T-helper 1 cell treated with Interleukin-12 subunit alpha and Interleukin-12 subunit beta and Interleukin-4 antibody, amounts not matched to agents 30 μg/mL and 1 μg/mL, for 36 hours (primary cell): ENCODE results near the gene SUCO.

ENCODE experiments used
- H3K27ac Mint-ChIP-seq: one replicate; pipeline ENCODE4 v1.8.0; 2021; ENCODE audit warnings: mild to moderate bottlenecking, mixed read lengths
- H3K27me3 Mint-ChIP-seq: one replicate; pipeline ENCODE4 v1.8.0; 2021; ENCODE audit warnings: low read depth, mixed read lengths
- H3K36me3 Mint-ChIP-seq: one replicate; pipeline ENCODE4 v1.8.0; 2021; ENCODE audit warnings: low read depth, mixed read lengths
- H3K4me1 Mint-ChIP-seq: one replicate; pipeline ENCODE4 v1.8.0; 2021; ENCODE audit warnings: low read depth, mixed read lengths
- H3K4me3 Mint-ChIP-seq: one replicate; pipeline ENCODE4 v1.8.0; 2021; ENCODE audit warnings: mild to moderate bottlenecking, moderate library complexity, mixed read lengths
- H3K9me3 Mint-ChIP-seq: one replicate; pipeline ENCODE4 v1.8.0; 2021; ENCODE audit warnings: mixed read lengths

SUCO gene

GRCh38 chr1:172500207-172500606 is 32.7 kb upstream of the SUCO start:
- Mint-ChIP-seq H3K27me3 (peaks cover 12% of the 10 kb centered on the region), H3K36me3 (no peaks in the 10 kb centered on the region), H3K27ac (no peak overlapping the region), H3K4me1 (no peaks in the 10 kb centered on the region), H3K9me3 (no peaks in the 10 kb centered on the region), H3K4me3 (no peak overlapping the region)

GRCh38 chr1:172507741-172508140 is 25.2 kb upstream of the SUCO start:
- Mint-ChIP-seq H3K27me3 (peaks cover 22% of the 10 kb centered on the region), H3K4me3 (no peak overlapping the region), H3K4me1 (no peaks in the 10 kb centered on the region), H3K9me3 (no peaks in the 10 kb centered on the region), H3K27ac (no peak overlapping the region), H3K36me3 (no peaks in the 10 kb centered on the region)

- no peak overlapping the region for H3K4me3 Mint-ChIP-seq
- H3K27me3 Mint-ChIP-seq = peaks cover 12% of the 10 kb centered on the region
- no peak overlapping the region for H3K27ac Mint-ChIP-seq
- no peaks in the 10 kb centered on the region for H3K36me3 Mint-ChIP-seq
- H3K9me3 Mint-ChIP-seq = no peaks in the 10 kb centered on the region
- H3K4me1 Mint-ChIP-seq = no peaks in the 10 kb centered on the region
Measured at GRCh38 chr1:172510479-172510878, 22.5 kb upstream of the SUCO start.

GRCh38 chr1:172512591-172512990 is 20.4 kb upstream of the SUCO start:
- Mint-ChIP-seq H3K9me3 (no peaks in the 10 kb centered on the region), H3K27me3 (peaks cover 12% of the 10 kb centered on the region), H3K4me3 (no peak overlapping the region), H3K27ac (no peak overlapping the region), H3K36me3 (no peaks in the 10 kb centered on the region), H3K4me1 (no peaks in the 10 kb centered on the region)

- Mint-ChIP-seq H3K27me3 (peaks cover 12% of the 10 kb centered on the region), H3K4me1 (no peaks in the 10 kb centered on the region), H3K27ac (no peak overlapping the region), H3K9me3 (no peaks in the 10 kb centered on the region), H3K36me3 (no peaks in the 10 kb centered on the region), H3K4me3 (no peak overlapping the region)
Measured at GRCh38 chr1:172513479-172513878, 19.5 kb upstream of the SUCO start.

GRCh38 chr1:172514108-172514507 is 18.8 kb upstream of the SUCO start:
- H3K27me3 Mint-ChIP-seq = peaks cover 17% of the 10 kb centered on the region
- no peaks in the 10 kb centered on the region for H3K36me3 Mint-ChIP-seq
- no peak overlapping the region for H3K4me3 Mint-ChIP-seq
- H3K27ac Mint-ChIP-seq = no peak overlapping the region
- H3K4me1 Mint-ChIP-seq = no peaks in the 10 kb centered on the region
- H3K9me3 Mint-ChIP-seq = no peaks in the 10 kb centered on the region

GRCh38 chr1:172515436-172515835 is 17.5 kb upstream of the SUCO start:
- no peak overlapping the region for H3K27ac Mint-ChIP-seq
- H3K4me3 Mint-ChIP-seq = no peak overlapping the region
- no peaks in the 10 kb centered on the region for H3K9me3 Mint-ChIP-seq
- no peaks in the 10 kb centered on the region for H3K36me3 Mint-ChIP-seq
- no peaks in the 10 kb centered on the region for H3K4me1 Mint-ChIP-seq
- peaks cover 15% of the 10 kb centered on the region for H3K27me3 Mint-ChIP-seq

GRCh38 chr1:172515927-172516326 is 17.0 kb upstream of the SUCO start:
- Mint-ChIP-seq H3K4me1 (no peaks in the 10 kb centered on the region), H3K27ac (no peak overlapping the region), H3K36me3 (no peaks in the 10 kb centered on the region)

GRCh38 chr1:172517081-172517480 is 15.9 kb upstream of the SUCO start:
- no peak overlapping the region for H3K27ac Mint-ChIP-seq
- peaks cover 11% of the 10 kb centered on the region for H3K27me3 Mint-ChIP-seq
- no peaks in the 10 kb centered on the region for H3K36me3 Mint-ChIP-seq
- no peaks in the 10 kb centered on the region for H3K9me3 Mint-ChIP-seq
- H3K4me3 Mint-ChIP-seq = no peak overlapping the region
- no peaks in the 10 kb centered on the region for H3K4me1 Mint-ChIP-seq

More at GRCh38 chr1:172515927-172516326, 17.0 kb upstream of the SUCO start:
- H3K4me3 Mint-ChIP-seq = no peak overlapping the region
- peaks cover 15% of the 10 kb centered on the region for H3K27me3 Mint-ChIP-seq
- no peaks in the 10 kb centered on the region for H3K9me3 Mint-ChIP-seq

GRCh38 chr1:172517545-172517944 is 15.4 kb upstream of the SUCO start:
- no peak overlapping the region for H3K4me3 Mint-ChIP-seq
- peaks cover 11% of the 10 kb centered on the region for H3K27me3 Mint-ChIP-seq
- H3K36me3 Mint-ChIP-seq = no peaks in the 10 kb centered on the region
- no peak overlapping the region for H3K27ac Mint-ChIP-seq
- H3K4me1 Mint-ChIP-seq = no peaks in the 10 kb centered on the region
- H3K9me3 Mint-ChIP-seq = no peaks in the 10 kb centered on the region

- Mint-ChIP-seq H3K36me3 (no peaks in the 10 kb centered on the region), H3K4me3 (no peak overlapping the region), H3K9me3 (no peaks in the 10 kb centered on the region), H3K27me3 (peaks cover 18% of the 10 kb centered on the region), H3K4me1 (peaks cover 17% of the 10 kb centered on the region), H3K27ac (no peak overlapping the region)
Measured at GRCh38 chr1:172529304-172529703, 3.6 kb upstream of the SUCO start.

GRCh38 chr1:172530000-172530399 is 3.0 kb upstream of the SUCO start:
- H3K27me3 Mint-ChIP-seq = peaks cover 18% of the 10 kb centered on the region
- peaks cover 24% of the 10 kb centered on the region for H3K4me1 Mint-ChIP-seq
- no peak overlapping the region for H3K27ac Mint-ChIP-seq
- H3K9me3 Mint-ChIP-seq = no peaks in the 10 kb centered on the region
- no peaks in the 10 kb centered on the region for H3K36me3 Mint-ChIP-seq
- no peak overlapping the region for H3K4me3 Mint-ChIP-seq

- Mint-ChIP-seq H3K27me3 (peaks cover 18% of the 10 kb centered on the region), H3K4me3 (peak overlapping the region; percentile 95), H3K36me3 (no peaks in the 10 kb centered on the region), H3K9me3 (no peaks in the 10 kb centered on the region), H3K4me1 (peaks cover 35% of the 10 kb centered on the region), H3K27ac (peak overlapping the region; percentile 99)
Measured at GRCh38 chr1:172531412-172532182, 1.4 kb upstream of the SUCO start.

- no peaks in the 10 kb centered on the region for H3K36me3 Mint-ChIP-seq
- no peaks in the 10 kb centered on the region for H3K9me3 Mint-ChIP-seq
- peak overlapping the region; percentile 95 for H3K4me3 Mint-ChIP-seq
- peaks cover 35% of the 10 kb centered on the region for H3K4me1 Mint-ChIP-seq
- H3K27ac Mint-ChIP-seq = peak overlapping the region; percentile 99
- peaks cover 12% of the 10 kb centered on the region for H3K27me3 Mint-ChIP-seq
Measured at GRCh38 chr1:172532183-172532699, 709 bp upstream of the SUCO start.

GRCh38 chr1:172533513-172534151 is 682 bp downstream of the SUCO start:
- H3K27ac Mint-ChIP-seq = peak overlapping the region; percentile 95
- peak overlapping the region; percentile 97 for H3K4me3 Mint-ChIP-seq
- H3K4me1 Mint-ChIP-seq = peaks cover 40% of the 10 kb centered on the region
- H3K36me3 Mint-ChIP-seq = no peaks in the 10 kb centered on the region
- H3K27me3 Mint-ChIP-seq = peaks cover 9% of the 10 kb centered on the region
- H3K9me3 Mint-ChIP-seq = no peaks in the 10 kb centered on the region
